GM18520 (cell line): Measurements from ENCODE around the gene SHLD1.

Experiments used
- ATAC-seq: cut with Tn5 transposase; IDR thresholded peaks from one replicate; pipeline ENCODE4 v1.9.1; 2021; ENCODE audit not compliant: unreplicated experiment

The SHLD1 gene

GRCh38 chr20:5845681-5846615 lies 95.7 kb downstream of the SHLD1 start:
- no peak for ATAC-seq

- ATAC-seq: no peak
These were observed 98.7 kb downstream of the SHLD1 start for GRCh38 chr20:5848711-5849505.

GRCh38 chr20:5855939-5856338 lies 105.7 kb downstream of the SHLD1 start:
- no peak for ATAC-seq

GRCh38 chr20:5859608-5860007 lies 109.4 kb downstream of the SHLD1 start:
- no peak for ATAC-seq

GRCh38 chr20:5862703-5863039 lies 112.5 kb downstream of the SHLD1 start:
- no peak for ATAC-seq

GRCh38 chr20:5863040-5863833 lies 113.0 kb downstream of the SHLD1 start:
- no peak for ATAC-seq

- ATAC-seq: no peak
These were observed 114.2 kb downstream of the SHLD1 start for GRCh38 chr20:5864428-5864827.

GRCh38 chr20:5864873-5865587 lies 114.8 kb downstream of the SHLD1 start:
- no peak for ATAC-seq

GRCh38 chr20:5865604-5866003 lies 115.4 kb downstream of the SHLD1 start:
- no peak for ATAC-seq

GRCh38 chr20:5870568-5870981 lies 120.4 kb downstream of the SHLD1 start:
- no peak for ATAC-seq

GRCh38 chr20:5871459-5872410 lies 121.5 kb downstream of the SHLD1 start:
- no peak for ATAC-seq

GRCh38 chr20:5877128-5877527 lies 126.9 kb downstream of the SHLD1 start:
- no peak for ATAC-seq

- peak; percentile 70 for ATAC-seq
These were observed 130.1 kb downstream of the SHLD1 start for GRCh38 chr20:5880326-5880725.

- ATAC-seq: no peak
These were observed 131.5 kb downstream of the SHLD1 start for GRCh38 chr20:5881703-5882102.

GRCh38 chr20:5882166-5882565 lies 132.0 kb downstream of the SHLD1 start:
- no peak for ATAC-seq

- no peak for ATAC-seq
These were observed 134.5 kb downstream of the SHLD1 start for GRCh38 chr20:5884465-5885335.

GRCh38 chr20:5885866-5886265 lies 135.7 kb downstream of the SHLD1 start:
- ATAC-seq: no peak

- ATAC-seq: no peak
These were observed 136.6 kb downstream of the SHLD1 start for GRCh38 chr20:5886788-5887187.

- no peak for ATAC-seq
These were observed 137.2 kb downstream of the SHLD1 start for GRCh38 chr20:5887386-5887785.
